IMR-90 (cell line): Measurements from ENCODE around the gene THRB. TPM values are rescaled to one million over a fixed set of nuclear protein-coding genes. Genes with fewer than 3 reads are reported as not detected.

Source experiments
- ATAC-seq: fragments of 200-7000 bp; cut with Tn5 transposase; 2 replicates; pipeline ENCODE4 v1.9.1; 2020; ENCODE audit warnings: low read depth, mild to moderate bottlenecking, moderate library complexity
- BruUV-seq: library from RNA; stranded (reverse); fragments of 400-500 nt; replicated peaks from 2 replicates; lab custom pipeline; 2021; lab: Mats Ljungman, UMichigan
- CTCF ChIA-PET: fragments of 300-600 bp; formaldehyde crosslinking; extraction: SDS; loops from one replicate; lab custom pipeline; 2021; ENCODE audit warnings: antibody characterized with exemption; lab: Yijun Ruan, JAX
- POLR2A ChIA-PET: fragments of 300-600 bp; sonication (Branson Sonifier 250); formaldehyde crosslinking; loops from one replicate; lab custom pipeline; 2022; ENCODE audit warnings: antibody characterized with exemption; ENCODE audit not compliant: unreplicated experiment; lab: Charles Lee
- DNase-seq: peaks from one replicate; pipeline ENCODE4 v3.0.0; 2013
- H2AFZ ChIP-seq: replicated peaks from 2 replicates; pipeline ENCODE3; 2013; ENCODE audit warnings: low read length, mild to moderate bottlenecking; ENCODE audit not compliant: poor library complexity
- H2AK5ac ChIP-seq: 2 replicates; pipeline ENCODE4 v1.6.1; 2013; ENCODE audit warnings: low read depth, low read length, inconsistent platforms
- H2AK9ac ChIP-seq: replicated peaks from 2 replicates; pipeline ENCODE3; 2013; ENCODE audit warnings: mild to moderate bottlenecking, low read depth, low read length, moderate library complexity; ENCODE audit not compliant: poor library complexity
- H2BK120ac ChIP-seq: 2 replicates; pipeline ENCODE4 v1.6.1; 2013; ENCODE audit warnings: low read depth, low read length, inconsistent platforms
- H2BK15ac ChIP-seq: 3 replicates; pipeline ENCODE4 v1.6.1; 2013; ENCODE audit warnings: low read depth, low read length, inconsistent platforms
- H2BK20ac ChIP-seq: 2 replicates; pipeline ENCODE4 v1.6.1; 2013; ENCODE audit warnings: low read depth, mild to moderate bottlenecking, inconsistent platforms, low read length, moderate library complexity
- H2BK5ac ChIP-seq: 2 replicates; pipeline ENCODE4 v1.6.1; 2013; ENCODE audit warnings: mild to moderate bottlenecking, low read depth, low read length, inconsistent platforms; ENCODE audit not compliant: poor library complexity, severe bottlenecking
- H3K14ac ChIP-seq: replicated peaks from 2 replicates; pipeline ENCODE4 v1.6.1; 2013; ENCODE audit warnings: low read depth, low read length, inconsistent platforms
- H3K18ac ChIP-seq: 2 replicates; pipeline ENCODE4 v1.6.1; 2013; ENCODE audit warnings: low read depth, low read length, control low read depth
- H3K23ac ChIP-seq: 2 replicates; pipeline ENCODE4 v1.6.1; 2013; ENCODE audit warnings: low read depth, low read length, inconsistent platforms
- H3K27ac ChIP-seq: 2 replicates; pipeline ENCODE4 v1.5.1; 2013; ENCODE audit warnings: mild to moderate bottlenecking, control low read depth, low read length; ENCODE audit not compliant: insufficient read depth
- H3K27me3 ChIP-seq: 2 replicates; pipeline ENCODE4 v1.6.1; 2013; ENCODE audit warnings: low read length; ENCODE audit not compliant: control insufficient read depth, insufficient read depth
- H3K36me3 ChIP-seq: 2 replicates; pipeline ENCODE4 v1.6.1; 2013; ENCODE audit warnings: low read length, mixed read lengths; ENCODE audit not compliant: control insufficient read depth, insufficient read depth
- H3K4ac ChIP-seq: 2 replicates; pipeline ENCODE4 v1.6.1; 2013; ENCODE audit warnings: low read depth, low read length, inconsistent platforms
- H3K4me1 ChIP-seq: 2 replicates; pipeline ENCODE4 v1.6.1; 2013; ENCODE audit warnings: low read length, mixed read lengths; ENCODE audit not compliant: control insufficient read depth, insufficient read depth
- H3K4me2 ChIP-seq: 2 replicates; pipeline ENCODE4 v1.6.1; 2013; ENCODE audit warnings: low read depth, mild to moderate bottlenecking, control low read depth, low read length, moderate library complexity
- H3K4me3 ChIP-seq: 2 replicates; pipeline ENCODE4 v1.5.1; 2013; ENCODE audit warnings: low read depth, mild to moderate bottlenecking, control low read depth, low read length, moderate library complexity; ENCODE audit not compliant: insufficient read depth
- H3K56ac ChIP-seq: 2 replicates; pipeline ENCODE4 v1.6.1; 2013; ENCODE audit warnings: low read length, inconsistent platforms; ENCODE audit not compliant: insufficient read depth; ENCODE audit errors: extremely low read depth
- H3K79me1 ChIP-seq, 2 experiments: 2 replicates each; pipeline ENCODE4 v1.6.1; 2013; ENCODE audit warnings: low read length in 2 of 2, inconsistent platforms in 1 of 2, low read depth in 1 of 2
- H3K9ac ChIP-seq: 2 replicates; pipeline ENCODE4 v1.6.1; 2013; ENCODE audit warnings: low read depth, low read length, control low read depth
- H3K9me1 ChIP-seq: 2 replicates; pipeline ENCODE4 v1.6.1; 2013; ENCODE audit warnings: low read length, inconsistent platforms; ENCODE audit not compliant: insufficient read depth
- H3K9me3 ChIP-seq: 2 replicates; pipeline ENCODE4 v1.6.1; 2013; ENCODE audit warnings: low read length; ENCODE audit not compliant: control insufficient read depth, insufficient read depth
- H4K20me1 ChIP-seq: 2 replicates; pipeline ENCODE4 v1.6.1; 2013; ENCODE audit warnings: low read length, inconsistent platforms; ENCODE audit not compliant: insufficient read depth
- H4K5ac ChIP-seq: 2 replicates; pipeline ENCODE4 v1.6.1; 2013; ENCODE audit warnings: mild to moderate bottlenecking, low read depth, low read length, control low read depth
- H4K8ac ChIP-seq, 2 experiments: 2 replicates each; pipeline ENCODE4 v1.6.1; 2013; ENCODE audit warnings: low read depth in 2 of 2, low read length in 2 of 2, control low read depth in 1 of 2, inconsistent platforms in 1 of 2
- H4K91ac ChIP-seq: 2 replicates; pipeline ENCODE4 v1.6.1; 2013; ENCODE audit warnings: low read depth, low read length, inconsistent platforms; ENCODE audit not compliant: insufficient read depth
- BHLHE40 ChIP-seq: fragments of 150-350 bp; IDR thresholded peaks from 2 replicates; pipeline ENCODE4 v1.6.1; 2016; ENCODE audit warnings: mild to moderate bottlenecking, low read depth, low read length
- CEBPB ChIP-seq: IDR thresholded peaks from 2 replicates; pipeline ENCODE4 v1.6.1; 2012; ENCODE audit warnings: low read depth, low read length, improper control_type of control experiment
- CTCF ChIP-seq: conservative IDR thresholded peaks from 2 replicates; pipeline ENCODE4 v1.5.1; 2012; ENCODE audit warnings: mild to moderate bottlenecking, low read depth, low read length, improper control_type of control experiment
- MAZ ChIP-seq: IDR thresholded peaks from 2 replicates; pipeline ENCODE4 v1.6.1; 2012; ENCODE audit warnings: low read depth, mild to moderate bottlenecking, low read length, improper control_type of control experiment, moderate library complexity, borderline replicate concordance
- POLR2A ChIP-seq: IDR thresholded peaks from 2 replicates; pipeline ENCODE4 v1.6.1; 2012; ENCODE audit warnings: mild to moderate bottlenecking, low read depth, low read length
- RFX5 ChIP-seq: IDR thresholded peaks from 2 replicates; pipeline ENCODE4 v1.8.0; 2012; ENCODE audit warnings: low read depth, mild to moderate bottlenecking, low read length, moderate library complexity
- SMC3 ChIP-seq: fragments of 150-350 bp; IDR thresholded peaks from 2 replicates; pipeline ENCODE4 v1.6.1; 2016; ENCODE audit warnings: low read depth, mild to moderate bottlenecking, antibody characterized with exemption, low read length, moderate library complexity
- WGBS, 2 experiments: methylation state at CpG; one replicate each; pipeline versions ENCODE4 v1.1.5 to v1.1.7; 2013; ENCODE audit warnings: missing lambda C conversion rate in 2 of 2; ENCODE audit not compliant: insufficient read length in 1 of 2; ENCODE audit errors: extremely low coverage in 2 of 2; 5-methylcytosine and 5-hydroxymethylcytosine counted together
- dilution Hi-C: fragments of 300-500 bp; cut with HindIII; formaldehyde crosslinking; loops from one replicate; pipeline ENCODE4 v1.14.3; 2018; ENCODE audit warnings: low sequenced_read_pairs; ENCODE audit not compliant: unreplicated experiment
- in situ Hi-C: fragments of 300-500 bp; cut with MboI; formaldehyde crosslinking; loops from 3 replicates; pipeline ENCODE4 v1.14.3; 2019; ENCODE audit warnings: low sequenced_read_pairs, inconsistent platforms, mixed read lengths
- intact Hi-C: fragments of 100-400 bp; cut with micrococcal nuclease; formaldehyde crosslinking; loops from 2 replicates; pipeline ENCODE4 v1.10.0; 2022
- polyA plus RNA-seq, 3 experiments: library from polyadenylated mRNA; depleted of rRNA; stranded (reverse); fragments of >200 nt; gene quantifications; 2 replicates each; pipeline ENCODE4 v1.2.3, GENCODE V29; 2012; ENCODE audit warnings: low replicate concordance in 1 of 3
- total RNA-seq: library from RNA; depleted of rRNA; stranded (reverse); fragments of >200 nt; gene quantifications from 2 replicates; pipeline ENCODE4 v1.2.3, GENCODE V29; 2012

THRB gene
- total and polyA plus RNA-seq, 2 of the 4 experiments (the other 2 are of a cell fraction) = under 0.01 TPM; not detected in 1

GRCh38 chr3:24232784-24233183, 261.9 kb downstream of the THRB start:
- CTCF ChIA-PET = interaction anchor here (1.1 kb wide), 1 partner anchor 47 kb away, joined by 3 read pairs; no protein-coding TSS in a partner anchor
- Histone ChIP-seq H3K14ac (no peak overlapping the region), H2BK5ac (no peak overlapping the region), H3K9ac (no peak overlapping the region), H4K91ac (no peak overlapping the region), H3K36me3 (no peaks in the 10 kb centered on the region), H2AFZ (no peak overlapping the region), H3K4me3 (no peak overlapping the region), H3K27ac (no peak overlapping the region), H2AK9ac (no peak overlapping the region), H2BK15ac (no peak overlapping the region), H2BK20ac (no peak overlapping the region), H3K18ac (no peak overlapping the region), H3K23ac (no peak overlapping the region), H3K79me1 (no peaks in the 10 kb centered on the region), H2BK120ac (no peak overlapping the region), H4K8ac (no peak overlapping the region), H3K27me3 (peaks cover 30% of the 10 kb centered on the region), H3K9me3 (no peaks in the 10 kb centered on the region), H4K5ac (no peak overlapping the region), H2AK5ac (no peak overlapping the region), H3K4me2 (no peak overlapping the region), H3K56ac (no peak overlapping the region), H3K9me1 (peaks cover 7% of the 10 kb centered on the region; the same call in 1 of the 2 replicates), H3K4ac (no peak overlapping the region), H4K20me1 (no peaks in the 10 kb centered on the region), H3K4me1 (peaks cover 5% of the 10 kb centered on the region)
- no CpG with 5 or more reads among the region's 1 CpG for WGBS, 2 experiments
- intact Hi-C loops = no loop called here
- no TSS peak for BruUV-seq
- in situ Hi-C loops = loop anchor here (10.0 to 25.0 kb wide), 2 partner anchors 238 to 345 kb away; no protein-coding TSS in a partner anchor
- ATAC-seq (no peak), DNase-seq (no peak)
- POLR2A ChIA-PET = no interaction called here
- TF ChIP-seq SMC3 (no peak), BHLHE40 (no peak), CEBPB (no peak), RFX5 (no peak), CTCF (no peak), POLR2A (no peak), MAZ (no peak)
- dilution Hi-C loops = no loop called here
